H4 (cell line): ENCODE results near the gene OR5AN1. TPM values are rescaled to one million over a fixed set of nuclear protein-coding genes. Genes with fewer than 3 reads are reported as not detected.
"Not testable (repeated sequence)": the region's sequence is repeated elsewhere in the genome, so short reads cannot be mapped to it uniquely, and the experiment has no call there.

Source experiments
- DNase-seq: peaks from one replicate; pipeline ENCODE4 v3.0.0-alpha.2; 2015; ENCODE audit warnings: low spot score
- total RNA-seq: library from RNA; depleted of rRNA; stranded (reverse); fragments of >200 nt; shearing (Covaris generic); gene quantifications from 2 replicates; pipeline ENCODE4 v1.2.3, GENCODE V29; 2014; rRNA removed

OR5AN1 gene, protein sequence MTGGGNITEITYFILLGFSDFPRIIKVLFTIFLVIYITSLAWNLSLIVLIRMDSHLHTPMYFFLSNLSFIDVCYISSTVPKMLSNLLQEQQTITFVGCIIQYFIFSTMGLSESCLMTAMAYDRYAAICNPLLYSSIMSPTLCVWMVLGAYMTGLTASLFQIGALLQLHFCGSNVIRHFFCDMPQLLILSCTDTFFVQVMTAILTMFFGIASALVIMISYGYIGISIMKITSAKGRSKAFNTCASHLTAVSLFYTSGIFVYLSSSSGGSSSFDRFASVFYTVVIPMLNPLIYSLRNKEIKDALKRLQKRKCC
- not detected in 2 replicates for total RNA-seq

DNA sequence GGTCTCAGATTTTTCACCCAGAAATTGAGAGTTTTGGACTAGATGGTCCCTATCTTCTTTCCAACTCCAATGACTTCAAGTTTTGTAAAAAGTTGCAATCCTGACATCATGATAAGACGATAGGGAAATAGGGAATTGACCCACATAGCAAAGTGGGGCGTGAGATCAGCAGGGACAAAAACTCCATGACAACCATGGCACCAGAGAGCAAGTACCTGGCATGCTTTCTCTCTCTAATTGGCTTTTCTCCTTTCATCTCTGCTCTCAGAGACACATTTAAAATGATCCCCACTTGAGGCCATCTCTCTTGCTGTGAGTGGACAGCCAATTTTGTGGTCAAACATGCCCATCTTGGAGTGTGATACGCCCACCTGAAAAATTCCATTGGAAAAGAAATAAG, at the start of gene OR5AN1:
Gene OR5AN1, plus strand, starts transcription at position 301 of the 400 bp plus-strand sequence. CDS start 5,564 bp downstream, outside the sequence.
- no peak for DNase-seq

- DNase-seq: no peak
Observed at GRCh38 chr11:59335001-59335400, 23.7 kb upstream of the OR5AN1 start.

- no peak for DNase-seq
Observed at GRCh38 chr11:59336176-59336575, 22.5 kb upstream of the OR5AN1 start.

DNA sequence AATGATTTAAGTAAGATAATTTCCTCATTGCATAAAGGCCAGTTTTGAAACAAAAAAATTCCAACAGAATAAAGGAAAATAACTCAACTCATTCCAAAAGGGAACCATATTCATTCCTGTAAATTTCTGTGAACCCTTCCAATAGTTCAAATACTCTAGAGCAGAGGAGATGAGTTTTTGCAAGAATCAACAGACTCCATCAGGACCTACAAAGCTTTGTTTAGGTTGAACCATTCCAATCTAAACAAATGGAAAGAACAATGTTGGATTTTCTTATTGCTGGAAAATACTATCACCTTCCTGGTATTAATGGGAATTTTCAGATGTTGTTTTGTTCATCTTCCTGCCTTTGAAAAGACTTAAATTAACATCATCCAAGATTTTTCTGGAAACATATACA, 21.8 kb upstream of the OR5AN1 start:
- no peak for DNase-seq

- not testable (repeated sequence) for DNase-seq
Observed at GRCh38 chr11:59349657-59350056, 9.0 kb upstream of the OR5AN1 start.

- no peak for DNase-seq
Observed at GRCh38 chr11:59355226-59355625, 3.5 kb upstream of the OR5AN1 start.

DNA sequence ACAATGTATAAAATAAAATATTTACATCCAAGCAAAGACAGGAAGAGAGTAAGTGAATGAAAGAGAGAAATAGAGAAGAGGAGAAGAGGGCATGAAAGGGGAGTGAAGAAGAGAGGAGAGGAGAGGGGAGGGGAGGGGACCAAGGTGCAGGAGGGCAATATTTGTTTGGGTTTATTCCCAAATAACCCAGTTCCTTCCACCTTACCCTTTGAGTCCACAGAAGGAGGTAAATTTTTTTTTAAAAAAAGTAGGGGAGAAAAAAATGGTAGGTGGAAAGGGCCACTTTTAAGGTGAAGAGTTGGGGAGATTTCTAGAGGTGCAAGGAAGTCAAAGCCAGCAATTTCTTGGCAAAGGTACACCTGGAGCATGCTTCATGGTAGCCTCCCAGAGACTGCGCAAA, 2.1 kb upstream of the OR5AN1 start:
- no peak for DNase-seq

DNA sequence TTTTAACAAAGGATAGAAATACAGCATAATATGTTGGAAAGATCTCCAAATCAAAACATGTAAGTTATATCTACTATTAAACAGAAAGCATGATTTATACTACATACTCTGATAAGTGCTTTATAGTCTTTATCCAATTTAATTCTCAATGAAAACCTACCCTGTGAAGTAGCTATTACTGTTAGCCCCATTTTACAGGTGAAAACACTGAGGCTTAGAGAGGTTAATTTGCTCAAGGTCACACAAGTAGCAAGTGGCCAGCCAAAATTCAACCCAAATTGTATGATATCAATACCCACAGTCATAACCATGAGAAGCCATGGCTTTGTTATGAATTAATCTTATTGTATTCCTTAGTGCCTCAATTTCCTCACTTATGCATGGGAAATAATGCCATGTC, 675 bp upstream of the OR5AN1 start:
- no peak for DNase-seq

DNA sequence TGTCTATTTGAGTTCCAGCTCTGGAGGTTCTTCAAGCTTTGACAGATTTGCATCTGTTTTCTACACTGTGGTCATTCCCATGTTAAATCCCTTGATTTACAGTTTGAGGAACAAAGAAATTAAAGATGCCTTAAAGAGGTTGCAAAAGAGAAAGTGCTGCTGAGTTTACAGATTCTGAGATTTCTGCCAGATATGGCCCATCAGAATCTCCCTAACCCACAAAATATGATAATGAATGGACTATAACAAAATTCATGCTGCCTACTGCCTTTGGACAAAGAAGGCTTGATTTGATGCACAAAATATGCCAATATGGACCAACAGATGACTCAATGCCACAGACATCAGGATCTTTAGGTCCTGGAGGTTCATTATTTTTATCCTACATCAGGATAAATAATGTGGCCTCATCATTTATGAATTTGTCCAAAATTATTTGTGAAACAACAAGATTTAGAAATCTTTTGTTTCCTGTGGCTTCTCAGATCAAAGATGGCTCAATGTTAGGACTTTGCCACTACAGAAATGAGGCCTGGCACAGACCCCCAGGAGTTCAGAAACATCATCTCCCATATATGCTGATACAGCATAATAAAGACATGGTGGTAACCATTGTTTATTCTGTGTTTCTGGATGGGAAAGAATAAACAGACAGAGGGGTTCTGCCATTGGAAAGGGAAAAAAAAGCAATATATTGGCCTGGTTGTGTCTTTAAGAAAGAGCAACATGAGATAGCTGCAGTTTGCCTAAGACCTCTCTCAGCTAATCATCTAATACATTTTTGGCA, 6.7 kb downstream of the OR5AN1 start:
- no peak for DNase-seq

DNA sequence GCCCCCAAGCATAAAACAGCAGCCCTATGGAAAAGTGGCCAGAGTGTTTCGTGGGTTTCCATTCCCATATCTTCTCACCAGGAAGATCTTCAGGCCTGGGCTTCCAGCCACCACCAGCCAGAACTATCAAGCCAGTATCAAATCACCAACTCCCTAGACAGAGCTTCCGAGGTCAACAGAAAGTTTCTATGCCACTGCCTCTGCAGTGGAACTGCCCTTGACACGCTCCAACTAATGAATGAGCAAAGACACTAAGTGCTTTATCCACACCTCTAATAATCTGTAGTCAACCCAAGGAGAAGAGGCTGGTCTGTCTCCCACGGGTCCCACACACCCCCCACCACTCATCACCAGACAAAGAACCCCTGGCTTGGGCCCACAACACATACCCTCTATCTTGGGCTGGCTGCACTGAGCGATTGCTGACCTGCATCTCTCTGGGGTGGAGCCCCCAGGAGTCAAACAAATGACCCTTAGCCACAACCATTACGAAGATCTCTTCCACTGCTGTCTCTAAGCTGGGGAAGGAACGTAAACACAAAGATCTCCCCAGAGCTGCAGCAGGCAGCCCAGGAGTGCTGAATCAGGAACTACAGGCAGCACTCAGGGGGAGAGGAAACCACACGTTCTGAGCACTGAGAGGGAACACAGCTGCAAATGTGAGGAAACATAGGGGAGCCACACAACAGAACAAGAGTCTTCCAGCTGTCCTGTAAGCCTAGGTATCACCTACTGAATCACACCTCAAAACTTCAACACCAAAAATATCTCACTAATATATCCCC, 9.7 kb downstream of the OR5AN1 start:
- DNase-seq: no peak

DNA sequence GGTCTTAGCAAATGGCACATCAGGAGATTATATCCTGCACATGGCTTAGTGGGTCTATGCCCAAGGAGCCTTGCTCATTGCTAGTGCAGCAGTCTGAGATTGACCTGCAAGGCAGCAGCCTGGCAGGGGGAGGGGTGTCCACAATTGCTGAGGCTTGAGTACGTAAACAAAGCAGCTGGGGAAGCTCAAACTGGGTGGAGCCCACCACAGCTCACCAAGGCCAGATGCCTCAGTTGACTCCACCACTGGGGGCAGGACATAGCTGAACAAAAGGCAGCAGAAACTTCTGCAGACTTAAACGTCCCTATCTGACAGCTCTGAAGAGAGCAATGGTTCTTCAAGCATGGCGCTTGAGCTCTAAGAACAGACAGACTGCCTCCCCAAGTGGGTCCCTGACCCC, 13.6 kb downstream of the OR5AN1 start:
- DNase-seq: not testable (repeated sequence)

DNA sequence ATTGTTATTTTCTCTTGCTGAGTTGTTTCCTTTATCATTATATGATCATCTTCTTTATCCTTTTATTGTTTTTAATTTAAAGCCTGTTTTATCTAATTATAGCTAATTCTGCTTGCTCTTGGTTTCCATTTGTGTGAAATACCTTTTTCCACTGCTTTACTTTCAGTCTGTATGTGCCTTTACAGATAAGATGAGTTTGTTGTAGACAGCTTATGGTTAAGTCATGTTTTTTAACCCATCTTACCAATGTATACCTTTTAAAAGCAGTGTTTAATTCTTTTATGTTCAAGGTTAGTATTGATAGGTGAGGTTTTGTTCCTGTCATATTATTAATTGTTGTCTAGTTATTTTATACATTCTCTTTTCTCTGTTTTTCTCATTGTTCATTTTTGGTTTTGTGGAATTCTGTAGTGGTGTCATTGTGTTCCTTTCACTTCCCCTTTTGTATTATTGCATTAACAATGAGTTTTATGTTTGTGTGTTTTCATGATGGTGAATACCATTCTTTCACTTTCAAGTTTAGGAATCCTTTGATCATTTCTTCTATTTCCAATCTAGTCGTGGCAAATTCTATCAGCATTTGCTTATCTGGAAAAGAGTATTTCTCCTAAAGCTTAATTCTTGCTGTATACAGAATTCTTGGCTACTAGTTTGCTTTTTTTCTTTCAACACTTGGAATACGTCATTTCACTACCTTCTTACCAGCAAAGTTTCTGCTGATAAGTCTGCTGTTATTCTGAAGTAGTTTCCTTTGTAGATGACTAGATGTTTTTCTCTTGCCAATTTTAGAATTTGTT, 21.8 kb downstream of the OR5AN1 start:
- DNase-seq: no peak

DNA sequence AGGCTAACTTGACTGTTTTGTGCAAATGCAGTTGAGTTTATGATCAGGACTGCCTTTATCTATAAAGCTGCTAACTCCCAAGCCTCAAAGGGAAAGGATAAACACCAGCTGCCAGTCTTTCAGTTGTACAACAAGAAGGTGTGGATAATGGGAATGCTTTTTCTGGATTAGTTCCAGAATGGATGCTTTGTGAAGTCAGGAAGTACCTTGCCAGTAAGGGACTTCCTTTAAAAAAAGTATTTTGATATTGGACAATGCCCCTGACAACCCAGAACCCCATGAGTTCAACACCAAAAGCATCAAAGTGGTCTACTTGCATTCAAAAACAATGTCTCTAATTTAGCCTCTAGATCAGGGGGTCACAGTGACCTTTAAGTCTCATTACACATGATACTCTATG, 35.5 kb downstream of the OR5AN1 start:
- DNase-seq: no peak

DNA sequence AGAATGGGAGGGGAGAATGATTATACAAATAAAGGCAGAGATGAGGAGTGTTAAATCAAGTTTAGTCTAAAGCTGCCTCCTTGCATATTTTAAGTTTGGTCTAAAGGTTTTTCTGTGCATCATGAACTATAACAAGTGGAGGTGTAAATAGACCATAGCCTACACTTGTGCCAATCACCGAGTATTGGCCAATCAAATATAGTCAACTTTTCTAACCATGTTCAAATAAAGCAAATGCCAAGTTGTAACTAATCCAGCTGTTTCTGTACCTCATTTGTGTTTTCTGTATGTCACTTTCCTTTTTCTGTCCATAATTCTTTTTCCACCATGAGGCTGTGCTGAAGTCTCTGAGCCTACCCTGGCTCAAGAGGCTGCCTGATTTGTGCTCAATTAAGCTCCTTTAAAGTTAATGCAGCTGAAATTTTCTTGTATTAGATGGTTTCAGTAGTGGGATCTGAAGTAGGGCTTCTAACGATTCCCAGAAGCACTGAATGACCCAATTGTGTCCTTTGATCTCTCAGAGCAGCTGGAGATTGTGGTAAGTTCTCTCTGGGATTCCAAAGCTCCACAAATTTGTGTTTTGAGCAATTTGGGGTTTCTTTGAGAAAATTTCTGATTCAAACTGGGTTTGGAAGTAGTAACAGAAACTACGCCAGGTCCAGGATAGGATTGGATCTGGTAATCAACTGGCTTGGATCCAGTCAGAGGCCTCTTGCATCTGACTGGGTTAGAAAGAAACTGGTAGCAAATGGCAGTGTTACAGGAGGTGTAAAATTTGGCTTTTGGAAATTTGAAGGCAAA, 42.0 kb downstream of the OR5AN1 start:
- no peak for DNase-seq

GRCh38 chr11:59401262-59401552, 42.5 kb downstream of the OR5AN1 start:
- no peak for DNase-seq

DNA sequence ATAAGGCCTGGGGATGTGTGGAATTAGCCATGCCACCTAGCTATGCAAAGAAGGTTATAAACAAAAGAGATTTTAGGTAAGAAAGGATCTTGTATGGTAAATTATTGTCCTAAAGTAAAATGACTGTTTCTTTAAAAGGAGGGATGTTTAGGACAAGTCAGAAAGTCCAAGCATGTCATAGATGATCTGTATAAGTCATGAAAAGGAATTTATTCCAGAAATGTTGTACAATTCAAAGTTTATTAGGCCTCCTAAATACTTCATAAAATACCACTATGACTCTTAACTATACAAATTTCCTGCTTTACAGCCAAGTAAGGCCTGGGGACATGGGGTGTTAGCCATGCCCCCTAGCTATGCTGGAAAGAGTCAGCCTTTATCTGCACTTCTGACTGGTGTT, 44.9 kb downstream of the OR5AN1 start:
- no peak for DNase-seq

- DNase-seq: no peak
Observed at GRCh38 chr11:59413646-59414045, 55.0 kb downstream of the OR5AN1 start.

DNA sequence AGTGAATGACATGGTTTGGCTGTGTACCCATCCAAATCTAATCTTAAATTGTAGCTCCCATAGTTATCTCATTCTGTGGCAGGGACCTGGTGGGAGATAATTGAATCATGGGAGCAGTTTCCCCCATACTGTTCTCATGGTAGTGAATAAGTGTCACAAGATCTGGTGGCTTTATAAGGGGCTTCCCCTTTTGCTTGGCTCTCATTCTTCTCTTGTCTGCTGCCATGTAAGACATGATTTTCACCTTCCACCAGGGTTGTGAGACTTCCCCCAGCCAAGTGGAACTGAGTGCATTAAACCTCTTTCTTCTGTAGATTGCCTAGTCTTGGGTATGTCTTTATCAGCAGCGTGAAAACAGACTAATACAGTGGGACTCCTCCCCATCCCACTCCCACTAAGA, 56.4 kb downstream of the OR5AN1 start:
- DNase-seq: no peak

GRCh38 chr11:59416613-59417012, 57.9 kb downstream of the OR5AN1 start:
- DNase-seq: no peak

GRCh38 chr11:59417023-59417422, 58.3 kb downstream of the OR5AN1 start:
- DNase-seq: no peak

DNA sequence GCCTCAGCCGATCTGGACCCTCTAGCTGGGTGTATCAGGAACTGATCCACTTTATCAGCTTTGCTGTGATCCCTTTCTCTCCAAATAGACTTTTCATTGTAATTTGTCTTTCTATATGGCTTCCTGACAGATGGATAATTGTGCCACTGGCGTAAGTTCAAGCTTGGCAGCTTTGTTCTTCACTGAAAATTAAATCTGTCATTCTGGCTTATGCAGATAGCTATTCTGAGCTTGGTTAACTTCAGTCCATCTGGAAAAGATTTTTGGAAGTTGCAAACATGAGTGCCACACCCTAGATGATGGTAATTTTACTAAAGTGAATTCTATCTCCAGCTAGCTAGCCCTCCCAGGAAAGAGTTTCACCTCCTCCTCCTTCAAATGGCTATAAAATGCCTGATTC, 59.5 kb downstream of the OR5AN1 start:
- no peak for DNase-seq
